Activated T-cell treated with anti-CD3 and anti-CD28 coated beads, Interleukin-2, amount 50 U/mL, for 48 hours (primary cell): ENCODE data around the gene SHROOM3.

Experiments
- DNase-seq, 2 experiments: peaks; one replicate each; pipeline ENCODE4 v3.0.0-alpha.2; 2020

The SHROOM3 gene

DNA sequence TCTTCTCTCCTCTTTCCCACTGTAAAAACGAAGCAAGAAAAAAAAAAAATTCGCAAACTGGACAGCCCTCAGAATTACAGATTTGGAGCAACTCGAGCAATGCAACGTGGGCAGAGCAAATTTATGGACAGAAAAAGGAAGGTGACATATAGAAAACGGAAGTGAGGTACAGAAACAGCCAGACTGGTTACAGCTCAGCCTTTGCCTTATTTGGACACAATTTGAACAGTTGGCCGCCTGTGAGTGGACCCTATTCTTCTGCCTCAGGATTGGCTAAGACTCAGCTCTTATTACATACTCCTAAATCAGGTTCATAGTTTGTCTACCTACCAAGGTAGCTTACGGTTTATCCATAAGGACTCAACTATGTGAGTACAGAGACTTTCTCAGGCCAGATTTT, 364.1 kb downstream of the SHROOM3 start:
- DNase-seq, result no peak

DNA sequence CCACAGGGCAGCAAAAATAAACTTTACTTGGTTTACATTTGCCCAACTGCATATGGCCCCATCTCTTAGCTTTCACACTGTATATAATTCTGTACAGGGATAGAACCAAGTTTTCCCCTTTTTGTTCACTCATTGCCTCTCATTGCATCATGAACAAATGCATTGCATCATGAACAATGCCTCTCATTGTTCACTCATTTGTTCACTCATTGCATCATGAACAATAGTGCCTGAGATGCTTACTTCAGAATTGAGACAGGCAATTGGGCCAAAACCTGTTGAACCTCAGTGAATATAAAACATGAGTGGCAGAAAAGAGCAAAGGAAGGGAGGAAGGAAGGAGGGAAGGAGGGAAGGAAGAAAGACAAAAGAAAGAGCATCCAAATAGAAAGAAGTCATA, 364.7 kb downstream of the SHROOM3 start:
- no peak for DNase-seq

DNA sequence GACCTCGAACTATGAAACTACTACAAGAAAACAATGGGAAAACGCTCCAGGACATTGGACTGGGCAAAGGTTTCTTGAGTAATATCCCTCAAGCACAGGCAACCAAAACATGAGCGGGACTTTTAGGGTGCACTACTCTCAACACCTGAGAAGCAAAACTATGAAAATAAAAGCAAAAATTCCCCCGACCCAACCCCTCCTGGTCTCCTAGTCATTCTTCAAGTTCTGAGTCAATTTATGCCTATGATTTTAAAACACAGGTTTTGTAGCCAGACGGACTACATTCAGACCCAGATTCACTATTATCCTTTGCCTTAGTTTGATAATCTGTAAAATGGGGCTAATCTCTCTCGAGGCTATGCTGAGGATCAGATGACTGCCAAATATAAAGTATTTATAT, 365.9 kb downstream of the SHROOM3 start:
- DNase-seq, result no peak

DNA sequence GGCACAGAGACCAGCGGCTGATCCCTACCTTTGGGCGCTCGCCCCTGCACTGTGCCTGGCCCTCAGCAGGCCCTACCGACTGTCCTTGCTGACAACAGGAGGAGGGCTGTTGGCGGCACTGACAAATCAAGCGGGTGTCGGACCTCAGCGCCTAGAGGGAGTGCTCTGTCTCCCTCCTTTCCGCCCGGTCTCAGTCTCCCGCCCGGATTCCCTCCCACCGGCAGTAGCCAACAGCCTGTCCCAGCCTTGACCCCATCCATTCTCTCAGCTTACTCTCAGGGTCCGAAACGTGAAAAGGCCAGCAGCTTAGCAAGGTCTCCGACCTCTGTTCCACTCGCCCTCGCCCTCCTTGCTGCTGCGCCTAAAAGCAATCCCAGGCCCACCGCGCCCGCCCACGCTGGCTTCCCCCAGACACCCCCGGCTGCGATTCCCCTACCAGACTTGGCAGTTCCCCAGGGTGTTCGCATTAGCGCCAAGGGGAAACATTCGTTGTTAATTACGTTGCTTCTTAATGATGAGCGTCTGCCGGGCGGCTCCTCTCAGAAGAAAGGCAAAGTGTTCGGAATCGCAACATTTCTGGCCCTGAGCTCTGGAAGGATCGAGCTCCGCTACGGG, 366.7 kb downstream of the SHROOM3 start:
- no peak for DNase-seq

DNA sequence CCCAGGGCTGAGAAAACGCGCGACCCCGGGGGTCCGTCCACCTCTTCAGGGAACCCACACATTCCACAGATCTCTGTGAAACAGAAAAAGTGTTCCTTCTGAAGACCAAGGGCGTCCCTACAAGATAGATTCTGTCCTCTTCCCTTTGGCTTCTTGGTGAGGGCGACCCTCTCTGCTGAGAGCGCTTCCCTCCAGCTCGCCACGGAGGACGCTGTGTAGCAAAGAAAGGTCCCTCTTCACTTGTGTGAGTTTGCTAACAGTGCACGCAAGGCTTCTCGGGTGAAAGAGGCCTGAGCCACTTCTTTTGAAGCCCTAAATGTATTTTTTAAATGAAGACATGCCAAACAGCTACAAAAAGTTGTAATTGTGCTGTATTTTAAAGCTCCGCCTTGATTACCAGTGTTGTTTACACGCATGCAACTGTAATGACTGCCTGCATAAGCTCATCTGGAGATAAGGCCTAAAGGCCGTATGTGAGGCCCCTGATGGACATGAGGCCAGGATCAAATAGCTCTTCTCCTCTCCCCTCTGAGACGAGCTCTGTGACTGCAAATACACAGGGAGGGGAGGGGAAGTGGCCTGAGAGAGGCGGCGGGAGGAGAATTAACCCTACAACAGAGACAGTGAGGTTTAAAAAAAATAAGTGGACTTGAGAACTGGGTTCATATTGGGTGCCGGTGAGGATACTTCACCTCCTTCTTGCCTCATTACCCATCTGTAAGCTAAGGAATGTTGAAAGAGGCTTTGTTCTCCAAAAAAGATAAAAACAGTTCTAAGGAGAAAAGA, 367.4 kb downstream of the SHROOM3 start:
- no peak for DNase-seq

DNA sequence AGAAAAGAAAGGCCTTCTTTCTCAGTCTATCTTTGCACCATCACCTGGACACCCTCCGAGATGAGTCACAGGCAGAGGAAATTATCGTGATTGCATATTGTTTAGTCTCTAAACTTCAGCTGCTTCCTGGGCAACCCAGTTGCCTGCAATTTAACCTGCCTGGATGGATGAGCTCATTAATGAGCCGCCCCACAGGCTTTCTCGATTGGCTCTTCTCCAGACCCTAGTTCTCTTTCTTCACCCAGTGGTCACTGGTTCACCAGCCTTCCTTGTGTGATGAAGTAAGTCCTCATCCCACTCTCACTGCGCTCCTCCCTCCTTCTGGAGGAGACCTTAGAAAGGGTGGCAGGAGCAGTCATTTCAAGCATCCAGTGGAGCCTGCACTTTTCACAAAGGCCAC, 368.5 kb downstream of the SHROOM3 start:
- DNase-seq, result no peak

DNA sequence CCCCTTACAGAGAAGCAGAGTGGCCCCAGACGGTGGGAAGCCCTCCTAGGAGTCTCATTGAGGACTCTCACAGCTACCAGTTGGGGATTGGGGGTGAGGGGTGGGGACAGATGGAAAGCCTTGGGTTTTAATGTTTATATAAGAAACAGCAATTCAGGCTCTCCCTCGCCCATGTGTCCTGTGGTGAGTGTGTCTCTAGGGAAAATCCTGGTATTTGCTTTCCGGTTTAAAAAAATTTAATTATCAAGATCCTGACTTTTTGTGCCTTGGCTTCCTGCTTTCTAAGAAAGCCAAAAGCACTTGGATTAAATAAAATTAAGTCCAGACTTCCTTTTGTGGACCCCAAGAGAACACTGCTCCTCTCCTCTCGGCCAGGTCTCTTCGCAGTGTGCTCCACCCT, 369.1 kb downstream of the SHROOM3 start:
- DNase-seq, result no peak

DNA sequence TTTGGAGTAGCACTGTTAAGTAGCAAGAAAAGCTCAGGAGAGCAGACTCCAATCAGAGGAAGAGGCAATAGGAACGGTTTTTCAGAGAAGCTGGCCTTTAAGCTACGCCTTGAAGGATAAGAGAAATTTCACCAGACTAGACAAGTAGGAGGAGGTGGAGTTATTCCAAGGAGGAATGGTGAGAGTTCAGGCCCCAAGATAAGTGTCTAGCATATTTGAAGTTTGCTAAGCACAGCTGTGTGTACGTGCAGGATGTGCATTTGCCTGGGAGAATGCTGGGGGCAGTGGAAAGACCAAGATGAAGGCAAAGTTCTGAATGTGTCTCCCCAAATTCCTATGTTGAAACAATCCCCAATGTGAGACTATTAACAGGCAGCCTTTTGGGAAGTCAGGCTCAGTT, 371.3 kb downstream of the SHROOM3 start:
- no peak for DNase-seq

DNA sequence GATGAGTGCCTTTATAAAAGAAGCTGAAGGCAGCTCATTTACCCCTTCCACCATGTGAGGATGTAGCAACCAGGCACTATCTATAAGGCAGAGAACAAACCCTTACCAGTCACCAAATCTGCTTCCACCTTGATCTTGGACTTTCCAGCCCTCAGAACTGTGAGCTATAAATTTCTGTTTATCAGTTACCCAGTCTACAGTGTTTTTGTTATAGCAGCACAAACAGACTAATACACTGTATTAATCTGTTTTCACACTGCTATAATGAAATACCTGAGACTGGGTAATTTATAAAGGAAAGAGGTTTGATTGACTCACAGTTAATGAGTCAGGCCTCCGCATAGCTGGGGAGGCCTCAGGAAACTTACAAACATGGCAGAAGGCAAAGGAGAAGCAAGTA, 371.7 kb downstream of the SHROOM3 start:
- DNase-seq, result no peak

DNA sequence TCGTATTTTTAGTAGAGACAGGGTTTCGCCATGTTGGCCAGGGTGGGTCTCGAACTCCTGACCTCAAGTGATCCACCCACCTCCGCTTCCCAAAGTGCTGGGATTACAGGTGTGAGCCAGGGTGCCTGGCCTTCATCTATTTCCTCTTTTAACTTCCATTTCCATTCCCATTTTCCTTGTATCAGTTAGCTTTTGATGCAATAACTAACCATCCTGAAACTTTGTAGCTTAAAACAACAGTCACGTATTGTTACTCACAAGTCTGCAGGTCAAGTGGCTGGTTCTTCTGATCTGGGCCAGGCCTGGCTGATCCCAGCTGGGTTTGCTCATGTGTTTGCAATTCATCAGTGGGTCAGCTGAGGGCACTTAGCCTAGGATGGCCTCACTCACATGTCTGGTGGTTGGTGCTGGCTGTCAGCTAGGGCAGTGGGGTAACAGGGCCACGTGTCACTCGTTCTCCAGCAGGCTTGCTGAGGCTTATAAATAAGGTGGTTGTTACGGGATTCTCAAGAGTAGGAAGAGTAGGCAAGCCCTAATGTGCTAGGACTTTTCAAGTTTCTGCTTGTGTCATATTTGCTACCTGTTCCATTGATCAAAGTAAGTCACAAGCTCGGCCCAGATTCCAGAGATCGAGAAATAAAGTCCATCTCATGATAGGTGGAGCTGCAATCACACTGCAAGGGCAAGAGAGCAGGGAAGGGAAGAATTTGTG, 374.7 kb downstream of the SHROOM3 start:
- no peak for DNase-seq

DNA sequence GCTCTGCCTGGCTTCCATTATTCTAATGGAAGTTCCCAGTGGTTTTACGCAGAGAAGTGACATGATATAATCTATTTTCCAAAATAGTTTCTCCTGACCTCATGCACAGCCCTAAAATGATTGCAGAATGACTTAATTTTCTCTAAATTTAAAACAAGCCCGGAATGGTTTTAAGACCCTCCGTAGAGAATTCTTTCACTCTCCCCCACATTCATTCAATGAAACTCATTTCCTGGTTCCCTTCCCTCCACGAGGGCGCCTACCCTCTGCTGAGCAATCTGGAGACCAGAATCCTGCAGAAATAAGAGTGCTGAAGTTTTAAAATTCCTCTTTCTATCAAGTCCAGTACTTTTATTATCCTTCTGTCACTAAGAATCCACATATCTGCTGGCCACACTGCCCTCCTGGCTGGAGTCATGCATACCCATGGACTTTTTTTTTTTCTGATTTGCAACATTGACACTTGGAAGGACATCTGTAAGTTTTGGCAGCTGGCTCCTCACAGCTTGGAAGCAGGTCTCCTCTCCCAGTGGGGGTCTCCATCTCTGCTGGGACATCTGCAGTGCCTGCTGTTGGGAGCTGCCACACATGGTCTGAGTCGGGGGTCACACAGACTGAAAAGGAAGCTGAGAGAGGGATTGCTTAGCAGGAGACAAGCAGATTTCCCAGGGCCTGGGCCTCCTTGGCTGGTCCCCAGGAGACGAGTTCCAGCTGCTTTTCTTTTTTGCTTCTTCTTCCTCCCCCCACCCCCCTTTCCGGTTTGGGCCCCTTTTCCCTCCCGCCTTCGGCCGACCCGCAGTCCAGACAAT, 376.8 kb downstream of the SHROOM3 start:
- no peak for DNase-seq

DNA sequence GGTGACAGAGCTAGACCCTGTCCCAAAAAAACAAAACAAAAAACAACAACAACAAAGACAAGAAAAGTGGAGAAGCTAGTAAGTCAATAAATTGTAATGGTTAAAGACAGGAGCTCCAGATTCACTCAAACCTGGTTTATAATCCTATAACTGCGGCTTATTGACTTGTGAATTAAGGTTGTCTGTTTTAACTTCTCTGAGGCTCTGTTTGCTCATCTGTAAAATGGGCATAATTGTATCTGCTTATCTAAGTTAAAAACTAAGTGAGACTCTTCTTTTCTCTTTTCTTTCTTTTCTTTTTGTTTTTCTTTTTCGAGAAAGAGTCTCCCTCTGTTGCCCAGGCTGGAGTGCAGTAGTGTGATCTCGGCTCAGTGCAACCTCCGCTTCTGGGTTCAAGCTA, 378.0 kb downstream of the SHROOM3 start:
- DNase-seq, result no peak

DNA sequence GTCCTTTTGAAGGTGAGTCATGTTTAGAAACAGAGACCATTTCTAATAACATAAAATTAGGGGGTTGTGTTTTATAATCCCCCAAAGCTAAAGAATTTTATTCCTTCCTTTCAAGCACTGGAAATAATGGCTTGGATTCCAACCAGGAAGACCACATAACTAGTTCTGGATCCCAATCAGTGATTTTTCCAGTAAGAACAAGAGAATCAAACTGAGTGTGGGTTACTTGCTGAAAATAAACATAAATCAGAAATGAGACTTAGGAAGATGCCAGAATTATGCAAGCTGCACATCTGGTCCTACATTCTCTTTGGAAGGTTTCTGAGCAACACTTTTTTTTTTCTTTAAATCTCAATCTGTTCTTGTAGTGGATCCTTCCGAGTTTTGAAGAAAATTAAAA, 386.6 kb downstream of the SHROOM3 start:
- DNase-seq, result no peak

DNA sequence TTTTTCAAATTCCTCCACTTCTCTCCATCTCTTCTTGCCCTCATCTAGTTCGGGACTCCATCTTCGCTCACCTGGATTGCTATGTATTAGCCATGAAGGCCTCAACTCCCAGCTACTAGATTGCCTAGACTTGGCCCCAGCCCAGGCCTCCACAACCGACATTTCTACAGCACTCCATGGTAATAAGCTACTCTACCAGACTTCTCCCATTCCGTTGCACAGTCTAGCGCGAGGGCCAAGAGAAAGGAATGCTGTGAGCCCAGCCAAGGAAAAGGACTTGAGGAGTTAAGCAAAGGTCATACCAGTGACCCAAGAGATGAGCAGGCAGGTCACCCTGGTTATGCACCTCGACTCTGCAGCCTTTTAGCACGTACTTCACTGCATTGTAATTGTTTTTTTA, 387.3 kb downstream of the SHROOM3 start:
- DNase-seq, result no peak

DNA sequence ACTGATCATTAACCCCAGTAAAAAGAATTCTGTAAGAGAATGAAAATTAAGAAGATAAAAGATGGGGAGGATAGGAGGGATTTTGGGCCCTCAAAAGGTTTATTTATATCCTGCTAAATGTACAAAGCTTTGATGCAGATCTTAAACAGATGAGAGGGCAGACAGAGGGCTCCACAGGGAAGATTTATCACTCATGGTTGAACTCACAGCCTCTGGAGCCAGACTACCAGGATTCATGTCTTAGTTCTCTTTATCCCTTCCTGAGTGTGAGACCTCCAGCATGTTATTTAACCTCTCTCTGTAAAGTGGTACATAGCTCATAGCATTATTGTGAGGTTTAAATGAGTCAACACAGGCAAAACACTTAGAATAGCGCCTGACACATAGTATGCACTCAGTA, 388.5 kb downstream of the SHROOM3 start:
- DNase-seq, result no peak

DNA sequence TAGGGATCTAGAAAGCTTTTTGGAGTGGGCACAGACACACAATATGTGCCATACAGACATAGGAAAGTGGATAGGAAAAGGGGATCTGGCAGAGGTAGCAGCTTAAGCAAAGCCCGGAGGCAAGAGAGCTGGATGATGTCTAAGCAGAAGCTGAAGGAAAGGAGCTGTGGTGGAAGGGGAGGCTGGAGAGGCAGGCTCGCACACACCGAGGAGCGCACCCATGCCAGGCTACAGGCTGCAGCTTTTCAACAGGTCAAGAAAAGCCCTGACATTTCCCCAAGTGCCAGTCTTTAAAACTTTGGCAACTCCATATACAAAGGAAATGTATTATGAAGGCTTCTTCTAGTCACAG, 395.6 kb downstream of the SHROOM3 start:
- no peak for DNase-seq

DNA sequence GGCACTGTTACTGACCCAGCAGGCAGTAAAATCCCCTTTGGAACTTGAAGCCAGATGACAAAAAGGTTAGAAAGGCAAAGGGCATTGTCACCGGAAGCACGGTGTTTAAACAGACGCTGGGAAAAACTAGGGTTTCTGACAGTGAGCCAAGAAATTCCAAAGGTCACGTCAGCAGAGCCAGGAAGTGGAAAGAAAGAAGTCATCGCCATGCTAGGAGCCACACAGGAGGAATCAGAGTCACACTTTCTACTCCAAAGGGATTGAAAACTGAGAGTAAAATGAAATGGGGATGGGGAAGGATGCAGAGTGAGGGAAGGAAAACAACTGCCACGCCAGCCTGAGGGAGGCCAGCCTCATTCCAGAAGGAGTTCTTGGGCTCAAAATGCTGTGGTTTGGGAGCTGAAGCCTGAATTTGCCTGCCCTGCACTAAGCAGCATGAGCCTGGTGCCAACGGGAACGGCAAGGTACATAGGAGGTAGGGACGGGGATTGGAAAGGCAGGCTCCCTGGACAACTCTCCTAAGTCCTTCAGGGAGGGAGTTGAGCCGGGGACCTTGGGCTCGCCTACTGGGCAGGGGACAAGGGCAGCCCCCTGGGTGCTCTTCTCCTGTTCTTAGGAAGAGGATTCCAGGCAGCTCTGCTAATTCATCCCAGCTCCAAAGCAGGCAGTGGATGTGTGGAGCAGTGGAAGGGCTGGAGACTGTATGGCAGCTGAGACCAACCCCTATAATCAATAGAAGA, 396.1 kb downstream of the SHROOM3 start:
- DNase-seq, result no peak

DNA sequence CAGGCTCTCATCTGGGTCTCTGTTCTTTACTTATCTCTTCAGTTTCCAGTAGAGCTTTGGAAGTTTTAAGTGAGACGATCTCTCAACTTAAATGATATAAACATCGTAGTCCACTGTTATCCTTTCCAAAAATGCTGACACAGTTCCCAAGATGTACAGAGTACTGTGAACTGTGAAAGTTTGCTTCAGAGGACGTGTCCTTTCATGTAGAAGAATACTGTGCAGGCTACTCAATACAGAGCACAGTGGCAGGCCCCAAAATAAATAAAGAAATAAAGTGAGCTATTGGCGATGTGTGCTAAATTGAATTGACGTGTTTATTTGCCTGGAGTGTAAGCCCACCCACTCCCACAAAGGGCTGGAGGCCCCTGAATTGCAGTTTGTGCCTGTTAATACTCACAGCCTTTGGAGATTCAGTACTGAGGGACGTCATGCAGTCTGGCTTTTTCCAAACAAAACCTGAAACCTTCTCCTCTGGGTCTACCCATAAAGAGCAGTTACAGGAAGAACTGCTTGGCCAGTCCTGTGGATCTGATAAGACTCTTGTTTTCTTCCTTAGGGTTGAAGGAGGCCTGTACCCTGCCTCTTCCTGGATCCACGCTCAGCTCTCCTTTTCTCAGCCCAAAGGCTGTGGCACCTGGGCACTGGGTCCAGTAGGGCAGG, 396.8 kb downstream of the SHROOM3 start:
- DNase-seq, result no peak
